NCI-H2081 treated with DMSO at 0.1 percent for 48 hours (cell line): ENCODE measurements around the gene MIER2.

Experiments
- DNase-seq: peaks from one replicate; lab custom pipeline; 2025; lab: John Stamatoyannopoulos, UW

MIER2 gene

DNA sequence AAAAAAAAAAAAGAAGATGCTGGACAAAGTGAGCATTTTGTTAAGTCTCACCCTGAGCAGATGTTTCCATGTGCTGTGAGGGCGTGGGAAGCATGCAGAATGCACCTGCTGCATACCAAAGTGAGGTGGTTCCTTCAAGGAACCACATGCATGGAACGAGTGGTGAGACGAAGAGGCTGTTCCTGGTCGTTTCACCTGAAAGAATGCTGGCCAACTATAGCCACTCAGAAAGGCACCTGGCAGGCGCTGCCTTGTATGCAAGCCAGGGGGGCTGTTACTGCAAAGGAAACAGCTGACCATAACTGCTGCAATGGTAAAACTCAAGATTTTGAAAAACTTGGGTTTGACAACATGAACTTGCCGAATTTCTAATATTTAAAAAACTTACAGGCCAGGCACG lies 14.7 kb downstream of the MIER2 start:
- no peak for DNase-seq

DNA sequence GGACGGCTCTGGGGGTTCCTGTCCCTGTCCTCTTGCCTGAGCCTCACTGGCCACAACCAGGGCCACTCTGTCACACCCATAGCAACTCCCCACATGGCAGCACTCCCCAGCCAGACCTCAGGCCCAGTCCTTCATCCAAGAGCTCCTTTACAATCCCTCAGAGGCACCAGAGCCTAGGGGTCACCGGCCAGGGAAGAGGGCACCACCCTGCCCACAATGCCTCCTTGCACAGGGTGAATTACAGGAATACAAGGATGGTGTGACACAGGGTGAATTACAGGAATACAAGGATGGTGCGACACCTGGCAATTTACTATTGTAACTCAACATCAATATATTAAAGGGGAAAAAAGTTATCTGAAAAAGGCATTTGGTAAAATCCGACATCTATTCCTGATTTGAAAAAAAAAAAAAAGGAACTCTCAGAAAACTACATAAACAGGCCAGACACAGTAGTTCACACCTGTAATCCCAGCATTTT lies 16.5 kb downstream of the MIER2 start:
- DNase-seq, result no peak

DNA sequence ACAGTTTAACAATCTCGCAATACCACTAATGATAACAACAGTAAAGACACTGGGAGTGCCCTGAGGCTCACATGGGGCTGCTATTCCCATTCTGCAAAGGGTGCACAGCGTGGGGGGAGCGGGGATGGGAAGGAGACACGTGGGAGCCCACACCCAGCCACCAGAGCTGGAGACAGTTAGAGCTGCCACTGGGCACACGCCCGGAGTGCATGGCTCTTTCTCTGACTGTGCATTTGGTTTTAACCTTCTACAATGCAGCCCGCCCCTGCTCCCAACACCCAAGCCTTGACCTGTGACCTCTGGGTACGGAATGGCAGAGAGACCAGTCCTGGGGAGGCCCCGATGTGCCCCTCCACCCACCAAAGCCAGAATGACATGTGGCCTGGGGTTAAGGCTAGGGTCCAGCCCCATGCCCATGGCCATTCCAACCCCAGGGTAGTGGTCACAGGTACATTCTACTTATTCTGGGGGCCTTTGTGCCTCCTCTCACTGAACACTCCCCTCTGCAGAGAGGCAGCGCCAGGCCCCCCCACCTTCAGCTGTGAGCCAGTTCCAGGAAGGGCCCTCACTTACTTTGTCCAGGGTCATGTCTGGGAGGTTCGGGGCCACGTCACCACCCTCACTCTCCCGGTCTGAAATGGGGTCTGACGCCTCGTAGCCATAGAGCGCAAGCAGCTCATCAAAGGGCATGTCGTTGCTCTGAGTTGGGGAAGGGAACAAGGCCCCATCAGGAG lies 17.1 kb downstream of the MIER2 start:
- no peak for DNase-seq

DNA sequence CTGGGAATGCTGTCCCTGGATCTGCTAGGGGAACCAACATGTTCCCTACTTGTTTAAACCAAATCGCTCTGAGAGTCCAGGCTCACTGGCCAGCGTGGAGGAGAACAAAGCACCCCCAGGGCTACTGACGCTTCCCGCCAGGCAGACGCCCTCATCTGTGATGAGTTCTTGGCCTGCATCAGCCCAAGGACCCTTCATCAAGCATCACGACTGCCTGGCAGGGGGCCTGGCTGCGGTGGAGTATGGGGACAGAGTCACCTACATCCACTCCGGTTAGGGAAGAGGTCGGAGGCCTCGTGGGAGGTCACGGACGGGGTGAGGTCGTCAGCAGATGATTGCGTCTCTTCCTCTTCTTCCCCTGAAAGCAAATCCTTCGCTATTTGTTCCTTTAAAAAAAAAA lies 17.7 kb downstream of the MIER2 start:
- no peak for DNase-seq

DNA sequence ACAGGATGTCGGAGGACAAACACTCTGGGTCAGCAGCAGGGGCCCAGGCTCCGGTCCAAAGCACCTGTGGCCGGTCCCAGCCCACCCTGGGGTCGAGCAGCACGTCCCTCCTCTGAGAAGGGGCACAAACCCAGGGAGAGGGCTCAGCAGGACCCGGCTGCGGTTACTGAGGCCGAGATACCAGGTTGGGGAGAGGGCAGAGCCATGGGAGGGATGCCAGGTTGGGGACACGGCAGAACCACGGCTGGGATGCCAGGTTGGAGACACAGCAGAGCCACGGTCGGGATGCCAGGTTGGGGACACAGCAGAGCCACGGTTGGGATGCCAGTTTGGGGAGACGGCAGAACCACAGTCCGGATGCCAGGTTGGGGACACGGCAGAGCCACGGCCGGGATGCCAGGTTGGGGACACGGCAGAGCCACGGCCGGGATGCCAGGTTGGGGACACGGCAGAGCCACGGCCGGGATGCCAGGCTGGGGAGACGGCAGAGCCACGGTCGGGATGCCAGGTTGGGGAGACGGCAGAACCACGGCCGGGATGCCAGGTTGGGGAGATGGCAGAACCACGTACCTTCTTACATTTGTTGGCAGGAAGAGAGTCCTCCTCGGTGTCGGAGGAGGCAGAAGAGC lies 18.5 kb downstream of the MIER2 start:
- DNase-seq, result no peak

DNA sequence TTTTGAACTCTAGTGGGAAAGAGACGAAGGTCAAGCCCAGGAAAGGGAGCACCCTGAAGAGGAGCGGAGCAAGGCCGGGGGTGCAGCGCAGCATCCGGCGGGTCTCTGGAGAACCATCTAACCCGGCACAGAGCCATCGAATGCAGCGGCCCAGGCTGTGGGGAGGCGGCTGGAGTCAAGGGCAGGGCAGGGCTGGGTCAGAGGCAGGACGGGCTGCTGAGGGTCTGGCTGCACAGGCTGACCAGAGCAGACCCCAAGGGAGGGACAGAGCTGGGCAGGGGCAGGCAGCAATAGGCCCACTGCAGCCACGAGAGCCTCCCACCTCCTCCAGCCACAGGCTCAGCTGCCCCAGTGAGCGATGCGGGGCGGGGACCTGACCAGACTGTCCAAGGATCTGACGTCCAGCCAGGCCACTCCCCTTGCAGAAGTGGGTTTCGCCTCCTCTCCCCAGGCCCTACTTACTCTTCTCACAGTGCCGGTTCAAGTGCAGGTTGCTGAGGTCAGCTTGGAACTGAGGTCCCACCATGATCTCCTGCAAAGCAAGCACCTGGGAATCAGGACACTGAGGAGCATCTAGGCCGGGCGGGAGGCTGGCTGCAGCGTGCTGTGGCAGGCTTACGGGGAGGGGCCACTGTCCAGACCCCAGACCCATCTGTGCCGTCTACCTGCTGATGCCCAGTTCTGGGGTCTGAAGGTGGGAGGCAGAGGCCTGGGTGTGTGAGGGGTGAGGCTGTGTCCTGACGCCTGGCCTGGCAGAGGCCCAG lies 19.2 kb downstream of the MIER2 start:
- no peak for DNase-seq

DNA sequence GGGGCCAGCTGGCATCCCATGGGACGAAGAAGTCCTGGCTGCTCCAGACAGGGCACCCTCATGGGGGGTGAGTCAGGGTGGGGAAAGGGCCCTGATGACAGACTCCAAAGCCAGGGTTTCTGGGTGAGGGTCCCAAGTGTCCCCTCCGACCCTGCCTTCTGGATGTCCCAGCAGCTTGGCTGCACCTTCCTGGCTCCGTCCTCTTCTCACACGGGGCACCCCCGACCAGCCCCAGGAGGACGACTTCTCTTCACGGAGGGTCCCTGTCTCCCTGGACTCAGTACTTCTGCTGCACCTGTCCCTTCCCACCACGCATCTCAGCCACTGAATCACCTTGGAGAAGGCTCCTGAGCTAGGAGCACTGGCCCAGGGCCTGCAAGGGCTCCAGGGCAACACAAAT lies 19.9 kb downstream of the MIER2 start:
- DNase-seq, result no peak

DNA sequence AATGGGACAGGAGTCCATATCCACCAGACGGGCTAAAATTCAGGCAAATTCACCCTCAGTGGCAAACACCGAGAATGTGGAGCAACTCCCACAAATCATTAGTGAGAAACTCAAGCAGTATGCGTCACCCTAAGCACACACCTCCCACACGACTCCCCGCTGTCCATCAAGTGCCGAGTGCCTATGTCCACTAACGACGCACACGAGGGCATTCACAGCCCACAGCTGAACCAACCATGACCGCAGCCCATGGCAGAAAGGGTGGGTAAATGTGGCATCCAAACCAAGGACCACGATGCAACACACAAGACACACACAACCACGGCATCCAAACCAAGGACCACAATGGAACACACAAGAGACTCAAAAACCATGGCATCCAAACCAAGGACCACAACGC lies 22.0 kb downstream of the MIER2 start:
- DNase-seq, result no peak

DNA sequence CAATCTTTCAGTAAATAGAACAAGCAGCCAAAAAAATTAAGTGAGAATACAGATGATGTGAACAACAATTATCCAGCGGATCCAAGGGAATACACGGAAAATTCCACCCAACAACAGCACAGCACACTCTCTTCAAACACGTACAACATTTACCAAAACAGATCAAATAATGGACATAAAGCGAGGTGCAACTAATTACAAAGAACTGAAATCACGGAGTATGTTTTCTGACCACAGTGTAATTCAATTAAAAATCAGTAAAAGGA lies 26.2 kb downstream of the MIER2 start:
- DNase-seq, result no peak

DNA sequence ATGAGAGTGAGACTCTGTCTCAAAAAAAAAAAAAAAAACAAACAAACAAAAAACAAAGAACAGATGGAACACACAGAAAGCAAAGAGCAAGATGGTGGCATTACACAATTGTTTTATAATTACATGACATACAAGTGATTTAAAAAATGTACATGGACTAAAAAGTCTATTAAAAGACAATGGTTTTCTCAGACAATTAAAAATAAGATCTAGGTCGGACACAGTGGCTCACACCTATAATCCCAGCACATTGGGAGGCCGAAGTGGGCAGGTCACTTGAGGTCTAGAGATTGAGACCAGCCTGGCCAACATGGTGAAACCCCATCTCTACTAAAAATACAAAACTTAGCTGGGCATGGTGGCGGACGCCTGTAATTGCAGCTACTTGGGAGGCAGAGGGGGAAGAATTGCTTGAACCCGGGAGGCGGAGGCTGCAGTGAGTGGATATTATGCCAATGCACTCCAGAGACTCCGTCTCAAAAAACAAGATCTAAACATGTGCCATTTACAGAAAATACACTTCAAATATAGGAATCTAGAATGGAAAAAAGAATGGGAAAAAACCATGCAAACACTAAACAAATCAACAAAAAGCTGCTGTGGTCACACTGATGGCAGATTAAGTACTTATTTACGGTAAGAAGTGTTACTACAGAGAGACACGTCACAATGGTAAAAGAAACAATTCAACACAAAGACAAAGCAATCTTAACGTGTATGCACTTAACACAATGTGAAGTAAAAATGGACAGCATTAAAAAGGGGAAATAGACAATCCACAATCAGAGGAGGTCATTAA lies 26.7 kb downstream of the MIER2 start:
- no peak for DNase-seq

DNA sequence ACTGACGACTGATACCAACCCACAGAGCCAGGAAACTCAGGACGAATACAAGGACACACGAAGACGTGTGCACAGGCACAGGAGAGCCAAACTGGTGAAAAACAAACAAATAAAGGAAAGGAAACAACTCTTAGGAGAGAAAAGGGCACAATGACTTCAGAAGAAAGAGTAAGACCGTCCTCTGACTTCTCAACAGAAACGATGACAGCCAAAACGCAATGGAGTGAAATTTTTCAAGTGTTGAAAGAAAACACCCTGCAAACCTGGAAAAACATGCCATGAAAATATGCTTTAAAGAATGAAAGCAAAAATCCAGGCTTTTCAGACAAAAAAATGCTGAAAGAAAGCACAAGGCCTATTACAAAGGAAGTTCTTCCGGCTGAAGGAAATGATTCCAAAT lies 28.8 kb downstream of the MIER2 start:
- DNase-seq, result no peak

DNA sequence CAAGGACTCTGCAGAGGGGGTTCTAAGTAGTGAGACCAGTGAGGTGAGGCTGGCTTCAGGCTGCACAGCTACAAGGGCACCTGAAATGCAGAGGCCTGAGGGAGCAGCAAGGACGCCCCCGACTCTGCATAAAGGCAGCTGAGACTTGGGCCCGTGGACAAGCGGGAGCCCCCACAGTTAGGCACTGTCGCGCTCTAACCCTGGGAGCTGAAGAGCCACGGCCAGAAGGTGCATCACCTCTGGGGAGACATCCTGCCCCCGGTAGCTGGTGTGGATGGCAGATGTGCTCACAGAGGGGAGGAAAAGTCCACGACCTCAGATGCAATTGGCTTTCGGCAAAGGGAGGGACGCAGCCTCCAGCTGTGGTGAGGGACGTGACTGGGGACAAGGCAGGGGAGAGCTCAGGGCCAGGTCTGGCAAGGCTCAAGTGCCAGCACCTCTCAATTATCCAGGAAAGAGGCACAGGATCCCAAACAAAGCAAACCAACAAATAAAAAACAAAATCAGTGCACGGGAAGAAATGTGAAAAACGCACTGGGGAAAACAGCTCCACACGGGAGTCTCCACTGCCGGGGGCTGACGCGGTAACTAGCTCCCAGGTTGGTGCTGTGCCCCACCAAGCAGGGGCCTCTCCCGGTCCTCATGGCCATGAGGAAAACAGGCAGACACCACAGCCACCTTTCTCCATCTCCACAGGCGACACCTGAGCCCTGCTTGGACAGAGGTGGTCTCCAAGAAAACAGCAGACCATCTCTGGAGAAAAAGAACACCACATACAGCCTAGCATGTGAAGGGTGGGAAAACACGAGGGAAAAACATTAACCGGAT lies 30.4 kb downstream of the MIER2 start:
- DNase-seq, result no peak

DNA sequence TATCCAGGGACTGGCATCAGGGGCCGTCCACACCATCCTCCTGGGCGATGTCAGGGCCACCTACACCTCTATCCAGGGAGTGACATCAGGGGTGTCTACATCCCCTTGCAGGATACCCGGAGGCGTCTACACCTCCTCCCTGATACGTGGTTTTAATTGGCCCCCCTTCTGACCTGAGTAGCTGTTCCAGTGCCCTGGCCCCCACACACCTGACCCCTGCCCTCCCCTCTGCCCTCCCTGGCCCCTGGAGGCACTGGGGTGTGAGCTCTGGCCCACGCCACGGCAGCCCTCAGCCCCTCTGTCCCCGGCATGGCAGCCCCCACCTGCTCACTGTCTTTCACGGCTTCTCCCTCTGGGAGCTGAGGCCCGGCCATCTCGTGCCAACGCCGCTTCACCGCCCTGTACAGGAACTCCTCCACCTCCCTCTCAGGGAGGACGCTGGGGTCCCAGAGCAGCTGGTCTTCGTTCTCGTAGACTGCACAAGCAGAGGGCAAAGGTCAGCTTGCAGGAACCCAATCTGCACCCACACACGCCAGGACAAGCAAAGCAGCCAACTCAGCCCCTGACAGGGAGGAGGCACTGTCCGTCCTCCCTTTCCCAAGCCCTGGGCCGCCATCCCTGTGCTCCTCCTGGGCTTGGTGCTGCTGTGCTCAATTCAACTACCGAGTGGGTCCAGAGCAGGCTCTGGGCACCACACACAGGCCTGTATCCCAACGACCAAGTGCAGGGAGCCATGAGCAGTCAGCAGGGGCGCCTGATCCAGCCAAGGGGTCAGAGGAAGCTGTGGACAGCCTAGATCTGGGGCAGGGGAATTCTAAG lies 31.2 kb downstream of the MIER2 start:
- DNase-seq, result no peak

DNA sequence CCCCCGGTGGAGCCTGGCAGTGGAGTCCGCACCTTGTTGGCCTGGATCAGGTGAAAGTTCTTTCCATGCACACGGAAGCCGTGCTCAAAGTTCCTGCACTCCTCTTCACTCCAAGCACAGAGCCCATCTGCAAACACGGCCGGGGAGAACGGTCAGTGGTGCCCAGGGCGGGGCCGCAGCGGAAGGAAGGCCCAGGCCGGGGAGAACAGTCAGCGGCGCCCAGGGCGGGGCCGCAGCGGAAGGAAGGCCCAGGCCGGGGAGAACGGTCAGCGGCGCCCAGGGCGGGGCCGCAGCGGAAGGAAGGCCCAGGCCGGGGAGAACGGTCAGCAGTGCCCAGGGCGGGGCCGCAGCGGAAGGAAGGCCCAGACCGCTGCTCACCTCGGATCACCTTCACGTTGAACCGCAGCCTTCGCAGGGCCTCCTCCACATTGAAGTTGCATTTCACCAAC lies 32.8 kb downstream of the MIER2 start:
- DNase-seq, result no peak

DNA sequence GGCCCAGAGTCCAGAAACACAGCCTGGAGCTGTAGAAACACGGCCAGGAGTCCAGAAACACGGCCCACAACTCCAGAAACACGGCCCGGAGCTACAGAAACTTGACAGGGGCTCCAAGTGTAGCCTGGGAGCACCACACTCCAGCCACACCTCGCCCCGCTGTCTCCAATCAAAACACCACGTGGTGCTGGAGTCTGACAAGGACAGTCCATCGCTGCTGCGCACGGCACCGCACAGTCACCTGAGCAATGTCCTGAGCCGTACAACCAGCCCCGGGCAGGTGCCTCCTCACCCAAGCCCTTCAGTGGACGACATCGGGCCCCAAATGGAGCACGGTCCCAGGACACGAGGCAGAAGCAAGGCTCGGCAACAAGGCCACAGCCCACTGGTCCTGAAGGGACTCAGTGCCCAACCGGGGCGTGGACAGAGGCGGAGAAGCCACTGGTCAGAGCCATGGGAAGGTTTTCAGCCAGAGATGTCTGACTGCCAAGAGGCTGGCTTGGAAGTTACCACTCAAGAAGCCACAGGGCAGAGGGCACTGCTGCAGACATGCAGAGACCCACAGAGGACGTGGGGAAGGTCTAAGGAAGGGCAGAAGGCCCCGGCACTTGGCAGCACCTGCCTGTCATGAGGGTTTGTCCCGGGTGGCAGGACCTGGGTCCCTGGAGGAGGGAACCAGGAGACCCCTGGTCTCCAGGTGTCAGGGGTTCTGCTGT lies 33.7 kb downstream of the MIER2 start:
- no peak for DNase-seq

DNA sequence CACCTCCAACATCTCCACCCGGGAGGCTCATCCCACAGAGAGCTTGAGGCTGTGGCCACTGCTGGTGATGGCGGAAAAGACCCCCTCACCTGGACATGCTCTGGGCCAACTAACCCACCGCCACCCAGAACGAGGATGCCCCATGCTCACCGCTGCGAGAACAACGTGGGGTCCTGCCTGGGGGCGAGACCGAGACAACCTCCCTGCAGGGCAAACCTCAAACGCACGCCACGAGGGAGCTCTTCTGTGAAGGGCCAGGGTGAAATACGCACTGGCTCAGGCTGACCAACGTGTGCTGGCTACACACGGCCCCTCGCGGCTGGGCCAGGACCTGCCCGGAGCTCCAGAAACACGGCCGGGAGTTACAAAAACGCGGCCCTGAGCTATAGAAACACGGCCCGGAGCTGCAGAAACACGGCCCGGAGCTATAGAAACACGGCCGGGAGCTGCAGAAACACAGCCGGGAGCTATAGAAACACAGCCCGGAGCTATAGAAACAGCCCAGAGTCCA lies 34.4 kb downstream of the MIER2 start:
- no peak for DNase-seq

DNA sequence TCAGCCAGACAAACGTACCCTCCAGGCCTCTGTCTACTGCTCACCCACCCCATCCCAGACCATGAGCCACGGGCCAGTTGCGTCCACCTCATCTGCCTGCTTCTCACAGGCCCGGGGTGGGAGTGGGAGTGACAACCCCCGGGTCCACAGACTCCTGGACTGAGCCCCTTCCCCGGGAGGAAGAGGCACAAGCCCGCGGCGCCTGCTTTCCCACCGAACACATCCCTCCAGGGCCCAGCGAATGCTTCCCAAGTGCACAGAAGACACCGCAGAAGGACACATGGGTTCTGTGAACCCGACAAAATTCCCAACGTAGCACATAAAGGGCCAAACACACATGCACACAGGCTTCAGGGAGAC lies 35.4 kb downstream of the MIER2 start:
- no peak for DNase-seq

DNA sequence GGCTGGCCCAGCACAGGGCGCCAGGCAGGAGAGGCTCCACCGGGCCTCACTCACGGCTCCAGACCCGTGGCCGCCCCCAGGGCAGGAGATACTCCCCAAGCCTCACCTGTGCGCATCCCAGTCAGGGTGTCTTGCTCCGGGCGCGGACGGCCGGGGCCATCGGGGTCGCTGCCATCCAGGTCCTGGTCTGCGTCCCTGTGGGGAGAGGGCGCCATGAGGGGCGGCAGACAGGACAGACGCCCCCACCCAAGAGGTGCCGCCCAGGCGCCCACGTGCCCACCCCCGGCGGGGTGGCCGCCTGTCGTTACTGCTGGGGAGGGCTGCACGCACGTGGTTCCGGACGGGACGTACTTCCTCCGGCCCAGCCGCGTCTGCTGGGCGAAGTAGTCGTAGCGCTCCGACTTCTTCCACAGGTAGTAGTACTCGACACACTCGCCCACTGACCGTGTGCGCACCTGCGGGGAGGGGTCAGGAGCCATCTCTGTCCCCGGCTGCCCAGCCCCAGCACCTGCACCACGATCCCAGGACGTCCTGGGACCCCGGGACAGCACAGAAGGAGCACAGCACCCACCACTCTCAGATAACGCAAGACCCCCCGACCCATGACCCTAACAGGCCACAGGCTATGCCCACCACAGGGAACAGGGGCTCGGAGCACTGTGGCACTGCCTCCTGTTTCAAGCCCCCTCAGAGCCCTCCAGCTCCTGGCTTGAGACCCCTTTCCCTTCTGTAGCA lies 36.0 kb downstream of the MIER2 start:
- no peak for DNase-seq

DNA sequence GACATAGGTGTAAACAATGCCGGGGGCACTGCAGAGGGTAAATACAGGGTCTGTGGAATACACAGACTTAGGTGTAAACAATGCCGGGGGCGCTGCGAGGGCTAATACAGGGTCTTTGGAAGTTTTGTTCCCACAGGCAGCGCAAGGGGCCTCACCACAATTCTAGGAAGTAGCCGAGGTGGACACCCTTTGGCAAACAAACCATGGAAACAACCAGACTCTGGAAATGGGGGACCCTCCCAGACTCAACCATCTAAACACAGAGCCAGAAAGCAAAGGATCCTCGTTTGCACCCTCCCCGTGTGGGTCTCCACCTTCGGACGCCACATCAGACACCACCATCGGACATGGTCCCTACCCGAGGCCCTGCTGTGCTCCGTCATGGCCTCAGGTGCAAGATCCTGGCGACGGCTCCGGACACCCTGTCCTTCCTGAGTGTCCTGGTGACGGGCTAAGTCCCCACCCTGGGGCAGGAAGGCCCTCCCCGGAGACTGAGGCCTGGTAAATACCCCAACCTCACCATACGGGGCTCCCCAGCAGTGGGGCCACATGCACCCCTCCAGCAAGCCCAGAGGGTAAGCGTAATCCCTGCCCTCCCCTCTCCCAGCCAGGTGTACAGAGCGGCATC lies 36.7 kb downstream of the MIER2 start:
- DNase-seq, result no peak
